HepG2 (cell line): ENCODE measurements around the gene CCL24. TPM values are rescaled to one million over a fixed set of nuclear protein-coding genes. Genes with fewer than 3 reads are reported as not detected.
A peak's percentile ranks its signal among the peaks of the same experiment; 100 is the strongest.

ENCODE experiments used
- ATAC-seq: fragments of 200-7000 bp; cut with Tn5 transposase; 3 replicates; pipeline ENCODE4 v1.9.1; 2020; ENCODE audit warnings: mild to moderate bottlenecking, moderate library complexity
- BruUV-seq: library from RNA; stranded (reverse); fragments of 400-500 nt; replicated peaks from 2 replicates; lab custom pipeline; 2021; lab: Mats Ljungman, UMichigan
- CTCF ChIA-PET: fragments of 300-600 bp; formaldehyde crosslinking; extraction: SDS; loops from one replicate; lab custom pipeline; 2021; ENCODE audit warnings: low total read pairs, inconsistent platforms, low intra/inter-chr PET ratio; lab: Yijun Ruan, JAX
- POLR2A ChIA-PET: fragments of 350-600 bp; sonication (Branson Sonifier 250); formaldehyde crosslinking; loops from one replicate; lab custom pipeline; 2020; ENCODE audit warnings: antibody characterized with exemption, inconsistent platforms; lab: Yijun Ruan, JAX
- DNase-seq: peaks from one replicate; pipeline ENCODE4 v3.0.0-alpha.2; 2015; ENCODE audit warnings: low spot score
- FAIRE-seq: peaks from 3 replicates; lab custom pipeline; 2011; peaks lifted over from hg19 to GRCh38; lab: Jason Lieb, UNC
- H2AFZ ChIP-seq: one replicate; pipeline ENCODE4 v1.6.1; 2011; ENCODE audit warnings: low read length, inconsistent platforms
- H3K27ac ChIP-seq: fragments of 300-600 bp; 3 replicates; pipeline ENCODE4 v1.8.0; 2011; ENCODE audit warnings: mixed run types, mild to moderate bottlenecking, mixed read lengths, low read length, inconsistent platforms; ENCODE audit not compliant: insufficient read depth; ENCODE audit errors: extremely low read length
- H3K27me3 ChIP-seq, 2 experiments: fragments of 200-600 bp in 1 of 2; 2 replicates in 1 of 2; 3 replicates in 1 of 2; pipeline versions ENCODE4 v1.6.0 to v1.8.0; 2011; ENCODE audit warnings: low read length in 2 of 2, mild to moderate bottlenecking in 2 of 2, moderate library complexity in 2 of 2, inconsistent platforms in 1 of 2; ENCODE audit not compliant: insufficient read depth in 2 of 2, control insufficient read depth in 1 of 2
- H3K36me3 ChIP-seq, 2 experiments: fragments of 200-600 bp in 1 of 2; replicated peaks in 1 of 2; 2 replicates in 1 of 2; 3 replicates in 1 of 2; pipeline versions ENCODE4 v1.5.1 to v1.8.0; 2011; ENCODE audit warnings: low read length in 2 of 2, inconsistent platforms in 1 of 2; ENCODE audit not compliant: insufficient read depth in 2 of 2, control insufficient read depth in 1 of 2
- H3K4me1 ChIP-seq: 2 replicates; pipeline ENCODE4 v1.5.1; 2012; ENCODE audit warnings: low read length, inconsistent platforms; ENCODE audit not compliant: insufficient read depth
- H3K4me2 ChIP-seq: 2 replicates; pipeline ENCODE4 v1.6.0; 2011; ENCODE audit warnings: low read depth, low read length, inconsistent platforms
- H3K4me3 ChIP-seq, 3 experiments: fragments of 200-600 bp in 1 of 3; sonication (generic), shearing (Covaris generic) in 1 of 3; replicated peaks in 1 of 3; 2 replicates each; pipeline ENCODE4 v1.5.1; 2011 to 2016; ENCODE audit warnings: low read length in 3 of 3, inconsistent platforms in 2 of 3, low read depth in 2 of 3, mild to moderate bottlenecking in 2 of 3, control low read depth in 1 of 3, mixed read lengths in 1 of 3; ENCODE audit not compliant: insufficient read depth in 1 of 3
- H3K79me2 ChIP-seq: one replicate; pipeline ENCODE4 v1.6.1; 2011; ENCODE audit warnings: low read length, inconsistent platforms; ENCODE audit not compliant: insufficient read depth
- H3K9ac ChIP-seq: 2 replicates; pipeline ENCODE4 v1.6.0; 2011; ENCODE audit warnings: mild to moderate bottlenecking, low read depth, low read length, inconsistent platforms; ENCODE audit not compliant: insufficient read depth
- H3K9me3 ChIP-seq: 2 replicates; pipeline ENCODE4 v1.5.1; 2012; ENCODE audit warnings: mild to moderate bottlenecking, low read length
- H4K20me1 ChIP-seq: 2 replicates; pipeline ENCODE4 v1.6.0; 2011; ENCODE audit warnings: inconsistent platforms, mild to moderate bottlenecking, low read length, moderate library complexity; ENCODE audit not compliant: insufficient read depth
- BRCA1 ChIP-seq: sonication (generic); formaldehyde crosslinking; IDR thresholded peaks from 2 replicates; pipeline ENCODE4 v1.4.0; 2020; ENCODE audit warnings: missing genetic modification reagents
- MAFK ChIP-seq, 2 experiments: IDR thresholded peaks in 1 of 2; conservative IDR thresholded peaks in 1 of 2; 2 replicates each; pipeline ENCODE4 v1.6.1; 2011; ENCODE audit warnings: improper control_type of control experiment in 2 of 2, low read length in 2 of 2
- ONECUT2 ChIP-seq: sonication (generic); formaldehyde crosslinking; IDR thresholded peaks from 2 replicates; pipeline ENCODE4 v1.4.0; 2020; ENCODE audit warnings: missing genetic modification reagents
- SKIL ChIP-seq: sonication (generic); formaldehyde crosslinking; IDR thresholded peaks from 2 replicates; pipeline ENCODE4 v1.8.0; 2022; ENCODE audit warnings: missing genetic modification reagents, mild to moderate bottlenecking, moderate library complexity, borderline replicate concordance
- TGIF2 ChIP-seq: IDR thresholded peaks from 2 replicates; pipeline ENCODE4 v1.6.1; 2016; ENCODE audit warnings: control low read depth, missing compliant biosample characterization
- ZNF607 ChIP-seq: sonication (generic); formaldehyde crosslinking; IDR thresholded peaks from 2 replicates; pipeline ENCODE4 v1.5.1; 2020; ENCODE audit warnings: missing genetic modification reagents, mild to moderate bottlenecking, borderline replicate concordance
- WGBS: methylation state at CpG from one replicate; pipeline ENCODE4 v1.1.6; 2017; ENCODE audit warnings: low lambda C conversion rate; 5-methylcytosine and 5-hydroxymethylcytosine counted together
- in situ Hi-C: cut with HindIII; loops from 2 replicates; pipeline ENCODE4 v1.10.0; 2017; ENCODE audit warnings: low pct_unique_long_range_greater_than_20kb; ENCODE audit not compliant: extremely low pct_ligation_motif_present
- intact Hi-C: fragments of 100-400 bp; cut with micrococcal nuclease; formaldehyde crosslinking; loops from one replicate; pipeline ENCODE4 v1.10.0; 2022; ENCODE audit not compliant: unreplicated experiment
- polyA plus RNA-seq, 8 experiments: library from polyadenylated mRNA; depleted of rRNA in 3 of 8; stranded (reverse) in 7 of 8; unstranded in 1 of 8; fragments of >200 nt; fragmentation: Illumina TruSeq in 4 of 8; extraction: Trizol in 4 of 8; gene quantifications; 2 replicates each; pipeline versions ENCODE4 v1.2.1 to v1.2.3, GENCODE V29; 2011 to 2016; ENCODE audit warnings: low read depth in 4 of 8, missing spikeins in 1 of 8, mixed read lengths in 1 of 8; ENCODE audit not compliant: insufficient read depth in 1 of 8
- total RNA-seq, 5 experiments: library from RNA; depleted of rRNA; stranded (reverse); fragments of >200 nt; fragmentation: Illumina TruSeq; extraction: Trizol; gene quantifications; 2 replicates each; pipeline ENCODE4 v1.2.3, GENCODE V29; 2016; ENCODE audit warnings: low read depth in 1 of 5

The CCL24 gene
- total and polyA plus RNA-seq, 2 of the 13 experiments (the other 11 are each of a cell fraction or from before 2014, with no cell fraction given) = not detected

- Histone ChIP-seq H3K9ac (no peak overlapping the region), H3K27me3 (peaks cover 1 to 3% of the 10 kb centered on the region in 2 experiments; a peak in 1 of 5 replicates), H3K4me2 (no peak overlapping the region), H3K79me2 (no peaks in the 10 kb centered on the region), H3K4me3 (no peak overlapping the region), H3K9me3 (no peaks in the 10 kb centered on the region), H4K20me1 (no peaks in the 10 kb centered on the region), H3K27ac (no peak overlapping the region), H2AFZ (no peak overlapping the region), H3K36me3 (no peaks in the 10 kb centered on the region), H3K4me1 (peaks cover 18% of the 10 kb centered on the region)
- DNase-seq (no peak), FAIRE-seq (no peak), ATAC-seq (peak; percentile 41; the same call in 1 of the 3 replicates)
- TF ChIP-seq SKIL (CRISPR knock-in tag) = no peak
- no peak for TF ChIP-seq BRCA1 (CRISPR knock-in tag)
- TF ChIP-seq ONECUT2 (CRISPR knock-in tag) = no peak
- TF ChIP-seq ZNF607 (CRISPR knock-in tag) = no peak
- TF ChIP-seq MAFK (conservative IDR thresholded peaks at IDR 0.05 in 1 of 2, IDR thresholded peaks at IDR 0.05 in 1 of 2; ENCODE audit: low read length in 2 of 2) = no peak
- TF ChIP-seq TGIF2 (CRISPR knock-in tag) = no peak
- CTCF ChIA-PET = no interaction called here
- intact Hi-C loops (no loop called here), in situ Hi-C loops (no loop called here)
- 15% methylated on average over 8 of the region's 9 CpGs for WGBS
- POLR2A ChIA-PET = no interaction called here
- no TSS peak for BruUV-seq
Measured at GRCh38 chr7:75823198-75823910, 9.7 kb upstream of the CCL24 start.
